Stimulated activated CD4-positive, alpha-beta T cell treated with anti-CD3 and anti-CD28 coated beads, Interleukin-4, amount 100 ng/mL, for 1 hour (primary cell): ENCODE results near the gene GHRHR.

Experiments
- DNase-seq: peaks from one replicate; pipeline ENCODE4 v3.0.0-alpha.2; 2020

GHRHR gene

DNA sequence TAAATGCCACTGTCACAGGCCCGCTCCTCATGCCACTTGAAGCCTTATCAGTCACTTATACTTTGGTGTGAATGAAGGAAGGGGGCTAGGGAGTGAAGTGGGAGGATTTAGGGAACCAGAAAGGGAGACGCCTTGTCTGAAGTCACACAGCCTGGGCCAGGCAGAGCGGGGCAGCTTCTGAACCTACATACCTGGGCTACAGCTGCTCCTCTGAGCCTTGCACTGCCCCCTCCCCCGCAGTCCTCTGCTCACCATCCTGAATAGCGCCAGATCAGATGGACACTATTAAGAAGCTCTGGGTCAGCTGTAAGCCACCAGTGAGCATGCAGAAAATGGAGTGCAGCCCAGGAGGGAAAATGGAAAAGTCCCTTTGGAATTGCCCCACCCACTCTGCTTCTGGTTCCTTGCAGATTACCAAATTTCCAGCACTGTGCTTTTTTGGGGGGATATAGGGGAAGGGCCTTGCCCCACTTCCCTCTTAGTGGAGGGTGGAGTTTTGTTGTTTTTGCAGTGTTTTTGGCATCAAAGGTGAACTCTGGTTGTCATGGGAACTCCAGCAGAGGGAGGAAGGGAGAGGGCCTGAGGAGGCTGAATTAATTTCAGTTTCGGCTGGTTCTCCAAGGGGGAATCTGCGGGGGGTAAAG is 53.4 kb downstream of the GHRHR start:
- no peak for DNase-seq

DNA sequence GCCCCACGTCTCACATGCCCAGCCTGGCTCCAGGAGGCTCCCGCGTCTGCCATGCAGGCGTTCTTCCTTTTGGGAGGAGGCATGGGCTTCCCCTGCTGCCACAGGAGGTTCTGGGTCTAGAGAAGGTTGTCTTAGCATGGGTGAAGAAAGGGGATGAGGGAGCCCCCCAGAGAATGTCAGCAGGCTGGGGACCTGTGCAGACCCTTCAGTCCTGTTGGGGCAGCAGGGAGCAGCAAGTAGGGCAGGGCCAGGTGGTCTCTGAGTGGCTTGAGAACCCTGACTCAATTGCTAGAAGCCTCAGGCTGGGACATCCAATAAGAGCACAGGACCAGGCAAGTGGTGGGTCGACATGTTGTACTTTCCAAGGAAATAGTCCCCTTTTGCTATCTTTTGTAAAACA is 54.0 kb downstream of the GHRHR start:
- no peak for DNase-seq

DNA sequence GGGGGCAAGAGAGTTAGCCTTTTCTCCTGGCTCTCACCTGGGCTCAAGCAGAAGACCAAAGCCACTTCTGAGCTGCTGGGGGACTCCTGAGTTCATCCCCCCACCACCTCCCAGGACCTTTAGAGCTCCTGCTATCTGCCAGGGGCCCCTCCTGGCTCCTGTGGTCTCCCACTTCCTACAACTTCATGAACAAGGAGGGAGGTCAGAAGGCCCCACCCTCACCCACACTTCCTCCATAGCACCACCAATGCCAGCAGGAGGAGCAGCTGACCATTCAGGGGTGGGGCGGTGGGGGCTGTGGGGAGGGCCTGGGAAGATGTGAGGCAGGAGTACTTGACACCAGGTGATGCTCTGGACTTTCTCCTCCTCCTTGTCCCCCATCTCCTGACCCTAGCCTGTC is 55.8 kb downstream of the GHRHR start:
- DNase-seq = no peak

DNA sequence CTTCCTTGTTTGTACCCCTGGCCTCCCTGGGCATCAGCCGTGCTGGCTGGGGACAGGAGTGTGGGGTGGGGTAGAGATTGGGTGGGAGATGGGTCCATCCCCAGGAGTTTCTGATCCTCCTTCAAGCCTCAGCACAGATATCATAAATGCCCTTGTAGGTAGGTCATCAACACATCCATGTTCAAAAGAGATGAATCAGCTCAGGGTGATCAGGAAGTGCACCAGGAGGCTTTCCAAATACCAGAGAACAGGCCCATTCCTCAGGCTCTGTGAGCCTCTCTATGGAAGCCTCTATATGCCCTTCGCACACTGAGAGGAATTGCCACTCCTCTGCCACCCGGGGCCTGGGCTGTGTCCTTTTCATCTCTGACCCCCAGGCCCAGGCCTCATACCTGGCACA is 56.4 kb downstream of the GHRHR start:
- no peak for DNase-seq

DNA sequence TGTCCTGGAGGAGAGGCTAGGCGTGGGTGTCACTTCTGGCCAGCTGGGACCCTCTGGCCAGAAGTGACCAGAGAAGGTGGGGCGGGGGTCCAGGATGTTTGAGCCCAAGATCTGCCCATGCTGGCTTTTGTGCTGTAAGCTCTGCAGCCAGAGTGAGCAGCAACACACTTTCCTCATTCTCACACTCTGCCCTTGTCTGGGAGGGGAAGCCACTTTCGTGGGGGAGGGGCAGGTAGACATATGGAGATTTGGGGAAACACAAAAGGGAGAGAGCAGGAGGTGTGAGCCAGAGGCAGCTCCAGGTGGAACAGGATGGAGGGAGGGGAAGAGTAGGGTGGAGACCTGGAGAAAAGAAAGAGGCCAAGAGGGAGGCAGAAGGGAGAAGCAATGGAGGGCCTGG is 56.9 kb downstream of the GHRHR start:
- no peak for DNase-seq

DNA sequence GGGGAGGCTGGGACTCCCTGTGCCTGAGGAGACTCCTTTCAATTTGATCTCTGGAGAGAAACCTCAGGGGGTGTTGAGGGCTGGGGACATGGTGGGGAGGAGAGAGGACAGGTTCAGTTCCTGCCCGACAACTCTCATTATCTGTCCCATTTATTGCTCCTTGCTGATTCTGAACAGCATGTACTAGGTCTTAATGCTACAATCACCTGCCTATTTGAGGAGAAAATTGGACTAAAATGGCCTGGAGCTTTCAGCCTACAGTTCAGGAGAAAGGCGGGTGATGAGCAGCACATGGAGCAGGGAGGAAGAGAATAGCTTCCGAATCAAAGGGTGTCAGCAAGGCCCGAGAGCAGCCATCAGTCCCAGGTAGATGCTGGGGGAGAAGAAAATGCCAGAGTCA is 58.4 kb downstream of the GHRHR start:
- DNase-seq = no peak

DNA sequence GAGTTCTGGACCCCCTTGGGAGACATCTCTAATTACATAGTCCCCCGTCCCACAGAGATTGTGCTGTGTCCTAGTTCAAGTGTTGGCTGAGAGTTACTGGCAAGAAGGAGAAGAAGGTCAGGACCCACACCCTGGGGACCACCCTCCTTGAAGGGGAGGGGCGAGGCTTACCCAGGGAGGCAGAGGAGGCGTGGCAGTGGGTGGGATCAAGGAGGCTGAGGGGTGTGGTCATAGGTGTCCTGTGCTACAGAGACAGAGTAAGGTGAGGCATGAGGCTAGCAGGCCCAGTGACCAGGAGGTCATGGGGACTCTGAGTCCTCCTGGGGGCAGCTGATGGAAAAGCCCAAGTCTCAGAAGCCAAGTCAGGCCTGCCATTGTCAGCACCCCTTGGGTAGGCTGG is 59.0 kb downstream of the GHRHR start:
- DNase-seq = no peak

DNA sequence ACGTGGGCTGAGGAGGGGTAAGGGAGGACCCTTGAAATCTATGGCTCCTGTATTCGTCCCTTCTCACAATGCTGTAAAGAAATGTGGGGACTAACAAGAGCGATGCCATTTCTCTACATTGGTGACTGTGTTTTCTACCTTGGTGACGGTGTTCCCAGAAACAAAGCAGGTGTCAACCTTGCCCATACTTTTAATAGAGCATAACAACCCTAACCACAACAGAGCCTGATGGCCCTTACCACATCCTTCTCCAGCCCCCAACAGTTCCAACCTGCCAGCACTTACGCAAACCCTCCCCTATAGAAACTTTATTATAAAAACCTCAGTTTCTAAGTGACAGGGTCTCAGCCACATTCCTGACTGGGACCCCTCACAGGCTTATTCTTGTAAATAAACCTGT is 60.1 kb downstream of the GHRHR start:
- no peak for DNase-seq

DNA sequence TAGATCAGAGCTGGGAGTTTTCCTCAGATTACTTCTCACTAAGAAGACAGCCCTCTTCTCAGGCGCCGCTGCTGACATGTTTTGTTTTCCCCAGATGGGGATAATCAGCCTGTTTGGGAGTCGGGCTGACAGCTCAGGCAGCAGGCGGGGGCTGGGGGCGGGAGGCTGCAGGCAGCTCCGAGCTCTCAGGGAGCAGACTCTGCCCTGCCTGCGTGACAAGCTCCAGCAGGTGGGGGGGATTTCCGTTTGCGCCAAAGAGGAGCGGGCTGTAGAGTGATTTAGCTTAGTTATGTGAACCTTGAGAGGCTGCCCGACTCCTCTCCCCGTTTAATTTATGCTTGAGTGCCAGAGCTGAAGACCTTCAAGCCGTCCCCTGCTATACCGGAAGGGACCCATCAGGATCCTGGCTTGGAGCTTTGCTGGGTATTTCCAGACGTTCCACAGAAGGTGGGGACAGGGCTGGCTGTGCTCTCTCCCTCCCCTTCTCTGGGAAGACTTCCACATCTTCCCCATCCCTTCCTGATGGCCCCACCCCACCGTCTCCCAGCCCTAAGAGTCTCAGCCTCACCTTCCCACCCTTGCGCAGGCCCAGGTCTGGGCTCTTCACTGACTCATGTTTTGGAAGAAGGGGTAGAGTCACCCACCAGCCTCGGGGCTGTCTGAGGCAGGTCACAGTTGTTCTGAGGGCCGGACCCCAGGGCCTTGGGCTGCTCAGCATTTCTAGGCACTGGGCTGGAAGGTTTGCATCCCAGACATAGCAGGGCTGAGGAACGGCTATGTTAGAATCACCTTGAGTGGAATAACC is 63.6 kb downstream of the GHRHR start:
- DNase-seq = peak; percentile 4

DNA sequence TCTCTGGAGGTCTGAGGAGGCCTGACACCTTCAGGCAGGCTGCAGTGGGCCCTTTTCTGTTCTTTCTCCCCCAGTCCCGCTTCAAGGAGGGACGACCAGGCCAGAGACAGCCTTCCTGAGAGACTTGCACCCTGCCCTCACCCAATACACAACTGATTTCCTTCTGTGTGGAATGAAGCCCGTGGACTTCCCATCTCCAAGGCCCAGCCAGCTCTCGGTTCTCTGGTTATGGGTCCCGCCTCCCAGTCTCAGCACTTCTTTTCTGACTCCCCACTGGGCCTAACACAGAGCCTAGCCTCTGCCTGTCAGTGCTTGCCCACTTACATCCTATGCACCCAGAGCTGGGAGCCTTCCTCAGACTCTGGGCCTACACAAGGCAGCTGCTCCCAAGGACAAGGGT is 64.3 kb downstream of the GHRHR start:
- DNase-seq = no peak

DNA sequence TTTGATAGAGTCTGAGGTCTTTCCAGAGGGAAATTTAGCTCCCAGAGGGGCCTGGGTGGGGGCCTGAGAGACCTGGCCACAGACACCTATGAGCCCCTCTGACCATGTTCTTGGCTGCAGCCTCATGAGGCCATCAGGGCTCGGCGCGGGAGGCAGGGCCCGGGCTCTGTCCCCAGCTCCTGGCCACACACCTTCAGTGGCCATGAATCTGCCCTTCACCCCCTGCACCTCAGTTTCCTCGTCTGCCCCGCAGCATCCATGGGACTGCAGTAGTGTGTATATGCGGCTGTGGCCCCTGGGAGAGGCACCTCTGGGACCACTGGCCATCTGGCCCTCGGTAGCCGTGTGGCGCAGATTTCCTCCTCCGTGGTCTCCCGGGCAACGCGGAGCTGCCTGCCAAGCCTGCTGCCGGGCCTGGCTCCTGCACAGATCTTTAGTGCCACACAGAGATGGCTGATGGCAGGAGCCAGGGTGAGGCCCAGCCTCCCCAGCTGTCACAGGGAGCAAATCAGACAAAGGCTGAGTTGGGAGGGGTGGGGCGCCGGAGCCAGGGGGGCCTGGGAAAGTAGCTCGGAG is 64.8 kb downstream of the GHRHR start:
- no peak for DNase-seq
